Neural crest cell (in vitro differentiated cells): ENCODE data around the gene TPT1. TPM values are rescaled to one million over a fixed set of nuclear protein-coding genes. Genes with fewer than 3 reads are reported as not detected.
"Not testable (repeated sequence)": the region's sequence is repeated elsewhere in the genome, so short reads cannot be mapped to it uniquely, and the experiment has no call there.

Source experiments
- DNase-seq: peaks from one replicate; pipeline ENCODE4 v3.0.0; 2021; ENCODE audit warnings: low read depth, mixed read lengths, low spot score
- H3K27ac Mint-ChIP-seq: one replicate; pipeline ENCODE4 v1.8.0; 2021; ENCODE audit warnings: mild to moderate bottlenecking, mixed read lengths; ENCODE audit not compliant: unreplicated experiment
- H3K27me3 Mint-ChIP-seq: 2 replicates; pipeline ENCODE4 v1.8.0; 2021; ENCODE audit warnings: low read depth, mild to moderate bottlenecking, mixed read lengths
- H3K36me3 Mint-ChIP-seq: 2 replicates; pipeline ENCODE4 v1.8.0; 2021; ENCODE audit warnings: low read depth, mild to moderate bottlenecking, mixed read lengths
- H3K4me1 Mint-ChIP-seq: 2 replicates; pipeline ENCODE4 v1.8.0; 2021; ENCODE audit warnings: mixed read lengths
- H3K4me3 Mint-ChIP-seq: one replicate; pipeline ENCODE4 v1.8.0; 2021; ENCODE audit warnings: mild to moderate bottlenecking, mixed read lengths
- H3K9me3 Mint-ChIP-seq: 2 replicates; pipeline ENCODE4 v1.8.0; 2021; ENCODE audit warnings: mixed read lengths
- total RNA-seq: library from RNA; stranded (reverse); gene quantifications from 2 replicates; pipeline ENCODE4 v1.2.1, GENCODE V29; 2021
- TF ChIP-seq, protein P1 (sequence below): fragments of 200-600 bp; sonication (generic); conservative IDR thresholded peaks from 2 replicates; pipeline ENCODE4 v1.5.0; 2021; ENCODE audit warnings: antibody characterized with exemption, mild to moderate bottlenecking

Gene TPT1
- total RNA-seq, 1 donor from 2014 or later: 2,364 TPM

- H3K4me1 Mint-ChIP-seq: no peaks in the 10 kb centered on the region
- H3K27me3 Mint-ChIP-seq: no peaks in the 10 kb centered on the region
- no peak overlapping the region for H3K27ac Mint-ChIP-seq
- peaks cover 12% of the 10 kb centered on the region for H3K36me3 Mint-ChIP-seq
- TF ChIP-seq, protein P1, sequence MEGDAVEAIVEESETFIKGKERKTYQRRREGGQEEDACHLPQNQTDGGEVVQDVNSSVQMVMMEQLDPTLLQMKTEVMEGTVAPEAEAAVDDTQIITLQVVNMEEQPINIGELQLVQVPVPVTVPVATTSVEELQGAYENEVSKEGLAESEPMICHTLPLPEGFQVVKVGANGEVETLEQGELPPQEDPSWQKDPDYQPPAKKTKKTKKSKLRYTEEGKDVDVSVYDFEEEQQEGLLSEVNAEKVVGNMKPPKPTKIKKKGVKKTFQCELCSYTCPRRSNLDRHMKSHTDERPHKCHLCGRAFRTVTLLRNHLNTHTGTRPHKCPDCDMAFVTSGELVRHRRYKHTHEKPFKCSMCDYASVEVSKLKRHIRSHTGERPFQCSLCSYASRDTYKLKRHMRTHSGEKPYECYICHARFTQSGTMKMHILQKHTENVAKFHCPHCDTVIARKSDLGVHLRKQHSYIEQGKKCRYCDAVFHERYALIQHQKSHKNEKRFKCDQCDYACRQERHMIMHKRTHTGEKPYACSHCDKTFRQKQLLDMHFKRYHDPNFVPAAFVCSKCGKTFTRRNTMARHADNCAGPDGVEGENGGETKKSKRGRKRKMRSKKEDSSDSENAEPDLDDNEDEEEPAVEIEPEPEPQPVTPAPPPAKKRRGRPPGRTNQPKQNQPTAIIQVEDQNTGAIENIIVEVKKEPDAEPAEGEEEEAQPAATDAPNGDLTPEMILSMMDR: no peak
- H3K4me3 Mint-ChIP-seq: no peak overlapping the region
- H3K9me3 Mint-ChIP-seq: no peaks in the 10 kb centered on the region
- no peak for DNase-seq
These were observed 9.2 kb upstream of the TPT1 start for GRCh38 chr13:45350152-45350551.

DNA sequence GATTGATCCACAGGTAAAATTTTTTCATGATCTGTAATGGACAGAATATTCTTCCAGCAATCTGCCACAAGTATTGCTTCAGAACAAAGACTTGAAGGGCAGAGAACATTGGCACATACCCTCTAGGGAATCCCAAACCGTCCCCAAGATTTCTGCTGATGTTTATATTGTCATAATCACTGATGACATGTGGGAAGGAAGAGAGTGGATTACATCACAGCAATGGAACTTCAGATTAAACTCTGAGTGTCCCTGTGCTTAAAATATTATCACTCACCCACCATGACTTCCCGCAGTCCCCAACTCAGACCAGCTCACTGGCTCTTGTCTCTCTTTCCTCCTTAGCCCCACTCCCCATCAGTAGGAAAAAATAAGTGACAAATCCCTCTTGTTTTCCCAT lies 8.5 kb upstream of the TPT1 start:
- H3K4me3 Mint-ChIP-seq: no peak overlapping the region
- H3K4me1 Mint-ChIP-seq: no peaks in the 10 kb centered on the region
- H3K9me3 Mint-ChIP-seq: no peaks in the 10 kb centered on the region
- TF ChIP-seq, protein P1: no peak
- DNase-seq: no peak
- H3K27me3 Mint-ChIP-seq: no peaks in the 10 kb centered on the region
- peaks cover 14% of the 10 kb centered on the region for H3K36me3 Mint-ChIP-seq
- no peak overlapping the region for H3K27ac Mint-ChIP-seq

DNA sequence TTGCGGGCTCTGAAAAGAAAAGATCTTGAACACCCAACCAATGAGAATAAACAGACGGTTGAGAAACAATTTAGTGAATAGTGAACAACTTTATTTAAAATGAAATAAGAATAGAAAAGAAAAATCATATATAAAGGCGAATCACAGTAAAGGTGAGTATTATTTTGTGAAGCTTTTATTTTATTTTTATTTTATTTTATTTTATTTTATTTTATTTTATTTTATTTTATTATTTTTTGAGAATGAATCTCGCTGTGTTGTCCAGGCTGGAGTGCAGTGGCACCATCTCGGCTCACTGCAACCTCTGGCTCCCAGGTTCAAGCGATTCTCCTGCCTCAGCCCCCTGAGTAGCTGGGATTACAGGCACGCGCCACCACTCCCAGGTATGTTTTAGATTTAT lies 3.1 kb upstream of the TPT1 start:
- H3K9me3 Mint-ChIP-seq, H3K27ac Mint-ChIP-seq, DNase-seq, H3K27me3 Mint-ChIP-seq: not testable (repeated sequence)
- Mint-ChIP-seq H3K36me3 (peaks cover 18% of the 10 kb centered on the region), H3K4me3 (peak overlapping the region; percentile 79), H3K4me1 (peaks cover 31% of the 10 kb centered on the region)

DNA sequence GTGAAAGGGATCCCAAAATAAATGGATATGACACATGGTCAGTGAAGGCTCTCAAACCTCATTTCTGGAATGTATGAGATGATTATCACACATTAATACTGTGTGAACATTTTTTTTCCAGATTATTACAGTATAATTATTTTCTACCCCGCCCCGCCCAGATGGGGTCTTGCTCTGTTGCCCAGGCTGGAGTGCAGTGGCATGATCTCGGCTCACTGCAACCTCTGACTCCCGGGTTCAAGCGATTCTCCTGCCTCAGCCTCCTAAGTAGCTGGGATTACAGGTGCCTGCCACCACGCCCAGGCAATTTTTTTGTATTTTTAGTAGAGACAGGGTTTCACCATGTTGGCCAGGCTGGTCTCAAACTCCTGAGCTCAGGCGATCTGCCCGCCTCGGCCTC lies 2.1 kb upstream of the TPT1 start:
- Mint-ChIP-seq H3K36me3 (peaks cover 25% of the 10 kb centered on the region), H3K4me1 (peaks cover 39% of the 10 kb centered on the region), H3K4me3 (peak overlapping the region; percentile 47)
- not testable (repeated sequence) for H3K27me3 Mint-ChIP-seq, H3K9me3 Mint-ChIP-seq, H3K27ac Mint-ChIP-seq, DNase-seq

DNA sequence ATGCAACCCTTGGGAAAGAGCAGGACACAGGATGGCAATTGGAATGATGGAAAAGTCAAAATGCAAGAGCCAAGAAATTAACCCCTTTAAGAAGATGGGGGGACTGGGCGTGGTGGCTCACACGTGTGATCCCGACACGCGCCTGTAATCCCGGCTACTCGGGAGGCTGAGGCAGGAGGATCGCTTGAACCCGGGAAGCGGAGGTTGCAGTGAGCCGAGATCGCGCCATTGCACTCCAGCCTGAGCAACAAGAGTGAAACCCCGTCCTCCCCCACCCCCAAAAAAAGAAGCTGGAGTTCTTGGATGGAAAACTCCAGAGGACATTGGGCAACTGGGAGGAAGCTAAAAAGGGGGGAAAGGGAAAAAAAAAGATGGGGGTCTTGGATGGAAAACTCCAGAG lies 1.7 kb upstream of the TPT1 start:
- H3K27ac Mint-ChIP-seq, DNase-seq, H3K27me3 Mint-ChIP-seq, H3K9me3 Mint-ChIP-seq: not testable (repeated sequence)
- Mint-ChIP-seq H3K36me3 (peaks cover 23% of the 10 kb centered on the region), H3K4me1 (peaks cover 42% of the 10 kb centered on the region), H3K4me3 (peak overlapping the region; percentile 100)

- TF ChIP-seq, protein P1: no peak
- DNase-seq: no peak
- H3K9me3 Mint-ChIP-seq: no peaks in the 10 kb centered on the region
- H3K36me3 Mint-ChIP-seq: peaks cover 25% of the 10 kb centered on the region
- peaks cover 49% of the 10 kb centered on the region for H3K4me1 Mint-ChIP-seq
- H3K27ac Mint-ChIP-seq: peak overlapping the region; percentile 97
- peak overlapping the region; percentile 100 for H3K4me3 Mint-ChIP-seq
- peaks cover 4% of the 10 kb centered on the region for H3K27me3 Mint-ChIP-seq
These were observed 967 bp upstream of the TPT1 start for GRCh38 chr13:45341799-45342500.

GRCh38 chr13:45340422-45341033 lies 455 bp downstream of the TPT1 start:
- H3K4me3 Mint-ChIP-seq: peak overlapping the region; percentile 100
- H3K9me3 Mint-ChIP-seq: no peaks in the 10 kb centered on the region
- H3K27ac Mint-ChIP-seq: peak overlapping the region; percentile 100
- peaks cover 4% of the 10 kb centered on the region for H3K27me3 Mint-ChIP-seq
- H3K4me1 Mint-ChIP-seq: peaks cover 63% of the 10 kb centered on the region
- peaks cover 37% of the 10 kb centered on the region for H3K36me3 Mint-ChIP-seq
- DNase-seq: peak; percentile 70
- TF ChIP-seq, protein P1: peak; percentile 63
